GM19043 (cell line): ENCODE measurements around the gene EXOC4.
"Not testable (repeated sequence)": the region's sequence is repeated elsewhere in the genome, so short reads cannot be mapped to it uniquely, and the experiment has no call there.

Experiments
- ATAC-seq: cut with Tn5 transposase; IDR thresholded peaks from one replicate; pipeline ENCODE4 v1.9.1; 2021; ENCODE audit warnings: low read depth; ENCODE audit not compliant: unreplicated experiment

EXOC4 gene

DNA sequence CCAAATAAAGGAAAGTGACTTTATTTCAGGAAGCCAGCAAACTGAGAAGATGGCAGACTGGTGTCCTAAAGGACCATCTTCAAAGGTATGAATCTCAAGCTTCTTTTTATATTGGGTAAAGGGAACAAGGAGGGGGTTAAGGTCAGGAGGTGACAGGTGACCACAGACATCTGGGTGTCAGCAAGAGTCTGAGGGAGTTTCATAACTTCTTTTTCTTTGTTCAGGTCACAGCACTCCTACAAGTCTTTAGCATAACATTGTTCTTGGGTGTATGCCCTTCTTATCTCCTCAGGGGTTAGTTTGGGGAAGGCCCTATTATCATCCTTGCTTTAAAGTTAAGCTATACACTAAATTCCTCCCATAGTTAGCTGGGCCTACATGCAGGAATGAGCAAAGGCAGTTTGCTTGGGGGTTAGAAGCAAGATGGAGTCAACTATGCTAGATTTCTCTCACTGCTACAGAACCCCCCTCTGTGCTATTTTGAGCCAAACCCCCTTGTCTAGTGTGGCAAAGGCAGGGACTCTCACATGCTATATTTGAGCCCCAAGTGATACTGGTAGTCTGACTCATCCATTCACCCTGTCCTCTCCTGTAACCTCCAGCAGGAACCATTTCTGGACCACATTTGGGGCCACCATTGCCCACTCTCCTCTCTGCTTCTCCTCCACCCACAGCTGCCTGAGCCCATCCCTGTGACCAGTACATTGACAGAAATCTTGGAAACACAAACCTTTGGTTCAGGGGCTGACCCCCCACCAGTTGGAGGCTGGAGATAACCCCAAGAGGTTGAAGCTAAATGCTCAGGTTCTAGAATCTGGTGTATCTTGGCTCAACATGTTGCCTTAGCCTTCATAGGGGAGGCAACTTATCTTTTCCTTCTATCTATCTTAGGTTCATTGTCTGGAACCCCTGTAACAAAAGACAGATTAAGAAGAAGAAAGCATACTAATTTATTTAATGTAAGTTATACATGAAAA lies 818.8 kb downstream of the EXOC4 start:
- peak; percentile 85 for ATAC-seq

DNA sequence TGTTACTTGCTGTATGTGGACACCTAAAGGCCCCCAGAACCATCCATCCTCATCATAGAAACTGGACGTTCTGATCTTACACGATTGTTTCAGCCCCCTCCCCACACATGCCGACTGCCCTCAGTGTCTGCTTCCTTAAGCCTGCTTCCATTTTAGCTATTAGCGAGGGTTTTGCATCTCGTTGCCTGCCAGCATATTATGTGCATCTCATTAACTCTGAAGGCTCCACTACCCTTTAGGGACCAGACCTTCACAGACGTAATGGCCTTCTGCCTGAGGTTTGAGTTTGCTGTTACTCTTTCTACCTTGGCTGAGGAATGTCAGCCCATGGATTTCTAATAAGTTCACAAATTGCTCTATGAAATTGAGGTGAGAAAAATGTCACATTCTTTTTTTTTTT lies 820.4 kb downstream of the EXOC4 start:
- ATAC-seq = no peak

DNA sequence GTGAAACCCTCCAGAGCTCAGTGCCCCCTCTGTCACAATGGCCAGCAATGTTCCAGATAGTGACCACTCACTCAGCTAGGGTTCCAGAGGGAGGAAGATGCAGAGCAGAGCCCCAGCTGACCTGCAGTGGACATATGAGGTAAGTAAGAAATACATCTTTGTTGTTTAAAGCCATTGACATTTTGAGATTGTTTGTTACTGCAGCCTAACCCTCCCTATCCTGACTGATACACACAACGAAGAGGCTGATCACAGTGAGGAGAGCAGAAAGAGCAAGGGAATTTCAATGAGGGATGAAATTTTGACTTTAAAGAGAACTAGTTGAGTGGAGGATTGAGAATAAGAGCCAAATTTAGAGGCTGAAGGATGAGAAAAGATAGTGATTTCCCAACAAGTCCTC lies 822.9 kb downstream of the EXOC4 start:
- no peak for ATAC-seq

- not testable (repeated sequence) for ATAC-seq
Measured at GRCh38 chr7:134077560-134077959, 824.7 kb downstream of the EXOC4 start.

GRCh38 chr7:134078991-134079390 lies 826.1 kb downstream of the EXOC4 start:
- no peak for ATAC-seq

DNA sequence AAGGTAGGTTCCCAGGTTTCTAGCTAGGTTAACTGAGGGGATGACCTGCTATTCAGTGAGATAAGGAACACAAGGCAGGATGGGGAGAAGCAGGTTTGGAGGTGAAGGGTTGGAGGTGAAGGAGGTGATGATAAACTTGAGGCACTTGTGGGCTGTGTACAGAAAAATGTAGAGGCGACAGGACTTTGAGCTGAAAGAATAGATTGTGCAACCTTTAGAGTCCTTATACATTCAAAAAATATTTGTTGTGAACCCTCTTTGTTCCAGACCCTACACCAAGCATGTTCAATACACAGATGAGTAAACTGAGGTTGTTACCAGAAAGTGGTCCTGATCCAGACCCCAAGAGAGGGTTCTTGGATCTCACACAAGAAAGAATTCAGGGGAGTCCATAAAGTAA lies 828.8 kb downstream of the EXOC4 start:
- no peak for ATAC-seq

GRCh38 chr7:134083766-134084487 lies 831.0 kb downstream of the EXOC4 start:
- no peak for ATAC-seq

DNA sequence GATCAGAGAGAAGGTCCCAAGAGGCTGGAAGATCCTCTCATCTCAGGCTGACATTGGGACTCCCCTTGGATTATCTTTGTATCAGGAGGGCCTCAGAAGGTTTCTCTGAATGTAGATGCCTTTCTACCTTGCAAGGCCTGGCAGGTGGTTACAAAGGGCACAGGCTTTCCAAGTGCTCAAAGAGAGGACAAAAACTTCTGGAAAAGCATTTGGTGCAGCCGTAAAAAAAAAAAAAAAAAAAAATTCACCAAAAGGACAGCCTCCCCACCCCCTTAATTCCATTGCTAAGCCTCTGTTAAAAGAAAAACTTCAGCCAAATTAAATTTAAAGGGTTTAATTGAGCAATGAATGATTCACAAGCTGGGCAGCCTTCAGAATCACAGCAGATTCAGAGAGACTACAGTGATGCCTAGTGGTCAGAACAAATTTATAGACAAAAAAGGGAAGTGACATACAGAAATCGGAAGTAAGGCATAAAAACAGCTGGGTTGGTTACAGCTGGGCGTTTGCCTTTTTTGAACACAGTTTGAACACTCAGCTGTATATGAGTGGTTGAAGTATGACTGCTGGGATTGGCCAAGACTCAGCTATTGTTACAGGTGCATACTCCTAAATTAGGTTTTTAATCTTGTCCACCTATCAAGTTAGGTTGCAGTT lies 831.7 kb downstream of the EXOC4 start:
- ATAC-seq = peak; percentile 67

- no peak for ATAC-seq
Measured at GRCh38 chr7:134085311-134085710, 832.4 kb downstream of the EXOC4 start.

GRCh38 chr7:134086998-134087735 lies 834.3 kb downstream of the EXOC4 start:
- ATAC-seq = no peak

- no peak for ATAC-seq
Measured at GRCh38 chr7:134088199-134088598, 835.3 kb downstream of the EXOC4 start.

DNA sequence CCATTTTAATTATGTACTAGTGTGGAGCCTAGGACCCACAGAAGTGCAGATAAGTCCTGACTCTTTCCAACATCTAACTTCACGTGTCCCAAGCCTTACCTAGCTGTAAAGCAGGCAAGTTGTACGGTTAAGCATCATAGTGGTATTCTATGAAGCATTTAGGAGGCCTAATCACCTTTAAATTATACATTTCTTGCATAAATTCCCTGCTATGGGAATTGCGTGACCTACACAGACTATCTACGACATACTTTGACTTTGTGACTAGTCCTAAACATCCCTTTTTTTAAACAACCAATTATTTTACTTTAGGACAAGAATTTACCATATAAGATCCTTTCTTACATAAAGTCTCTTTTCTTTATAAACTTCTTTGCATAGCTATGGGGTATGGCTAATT lies 836.6 kb downstream of the EXOC4 start:
- no peak for ATAC-seq

- no peak for ATAC-seq
Measured at GRCh38 chr7:134098072-134098471, 845.2 kb downstream of the EXOC4 start.

GRCh38 chr7:134101716-134102115 lies 848.8 kb downstream of the EXOC4 start:
- no peak for ATAC-seq

DNA sequence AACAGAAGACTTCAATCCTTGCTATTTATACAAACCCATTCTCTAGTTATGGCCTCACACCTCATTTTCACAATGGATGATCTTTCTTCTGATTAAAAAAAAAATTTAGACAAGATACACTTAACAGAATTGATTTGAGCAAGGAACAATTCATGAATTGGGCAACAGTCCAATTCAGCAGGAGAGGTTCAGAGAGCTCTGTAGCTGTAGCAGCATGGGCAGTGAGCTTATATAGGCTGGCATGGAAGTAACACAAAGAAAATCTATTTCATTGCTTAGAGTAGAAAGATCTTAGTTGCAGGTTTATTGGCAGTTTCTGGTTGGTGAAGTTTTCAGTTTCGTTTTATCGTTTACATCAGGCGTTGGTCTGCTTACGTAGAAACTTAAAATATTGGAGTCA lies 851.3 kb downstream of the EXOC4 start:
- ATAC-seq = no peak

DNA sequence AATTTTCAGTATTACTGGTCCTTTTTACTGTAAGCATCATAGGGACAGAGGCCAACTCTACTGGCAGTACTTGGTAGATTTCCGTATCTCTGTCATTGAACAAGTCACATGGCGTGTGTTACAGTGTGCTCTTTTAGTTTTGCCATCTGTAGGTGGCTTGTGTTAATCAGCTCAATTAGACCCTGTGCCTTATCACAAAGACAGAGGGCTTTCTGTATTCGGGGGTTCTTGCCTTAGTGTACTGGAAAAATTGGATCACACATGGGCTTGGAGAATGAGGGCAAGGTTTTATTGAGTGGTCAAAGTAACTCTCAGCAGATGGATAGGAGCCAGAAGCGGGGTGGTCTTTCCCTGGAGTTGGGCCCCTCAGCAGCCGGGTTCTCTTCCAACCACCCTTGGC lies 853.0 kb downstream of the EXOC4 start:
- ATAC-seq = no peak

DNA sequence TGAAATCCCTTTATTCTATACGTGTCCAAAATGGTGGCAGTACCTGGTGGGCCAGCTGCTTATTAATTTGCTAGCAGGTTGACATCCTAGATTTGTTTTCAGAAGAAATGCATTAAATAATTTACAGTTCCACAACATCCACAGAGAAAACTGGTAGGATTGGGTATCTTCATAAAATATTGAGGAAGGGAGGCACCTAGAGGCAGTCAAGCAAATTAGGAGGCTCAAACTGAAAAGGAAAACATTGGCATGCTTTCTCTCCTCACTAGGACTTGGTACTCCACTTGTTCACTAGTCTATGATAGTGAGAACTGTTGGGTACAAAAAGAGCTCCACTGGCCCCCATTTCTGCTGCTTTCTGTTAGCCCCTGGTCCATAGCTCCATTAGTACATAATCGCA lies 855.9 kb downstream of the EXOC4 start:
- no peak for ATAC-seq

DNA sequence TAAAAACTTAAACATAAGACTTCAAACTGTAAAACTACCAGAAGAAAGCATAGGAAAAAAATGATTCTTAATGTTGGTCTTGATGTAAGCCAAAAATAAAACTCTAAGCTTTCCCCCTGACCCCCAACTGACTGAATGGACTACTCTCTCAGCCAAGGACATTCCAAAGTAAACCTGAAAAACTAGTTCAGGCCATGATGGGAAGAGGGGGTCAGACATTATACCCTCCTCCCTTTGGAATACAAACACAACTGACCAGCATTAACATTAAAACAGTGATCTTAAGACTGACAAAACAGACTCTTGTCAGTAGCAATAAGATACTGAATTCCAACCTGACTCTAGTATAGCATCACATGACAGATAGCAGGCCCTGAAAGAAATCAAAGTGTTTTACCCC lies 860.8 kb downstream of the EXOC4 start:
- ATAC-seq = no peak

DNA sequence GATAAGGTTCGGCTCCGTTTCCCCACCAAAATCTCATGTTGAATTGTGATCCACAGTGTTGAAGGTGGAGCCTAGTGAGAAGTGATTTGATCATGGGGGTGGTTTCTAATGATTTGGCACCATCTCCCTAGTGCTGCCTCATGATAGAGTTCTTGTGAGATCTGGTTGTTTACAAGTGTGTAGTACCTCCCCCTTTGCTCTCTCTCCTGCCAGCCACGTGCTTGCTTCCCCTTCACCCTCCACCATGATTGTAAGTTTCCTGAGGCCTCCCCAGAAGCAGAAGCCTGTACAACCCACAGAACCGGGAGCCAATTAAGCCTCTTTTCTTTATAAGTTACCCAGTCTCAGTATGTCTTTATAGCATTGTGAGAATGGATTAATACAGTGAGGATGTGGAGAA lies 862.1 kb downstream of the EXOC4 start:
- no peak for ATAC-seq
